Measurements from ENCODE around the gene DMPK. TPM values are rescaled to one million over a fixed set of nuclear protein-coding genes. Genes with fewer than 3 reads are reported as not detected.
"Not testable (repeated sequence)": the region's sequence is repeated elsewhere in the genome, so short reads cannot be mapped to it uniquely, and the experiment has no call there.

Gene DMPK
- polyA plus RNA-seq, 3 donors = 36.1 to 119 (median 40.8) TPM

DNA sequence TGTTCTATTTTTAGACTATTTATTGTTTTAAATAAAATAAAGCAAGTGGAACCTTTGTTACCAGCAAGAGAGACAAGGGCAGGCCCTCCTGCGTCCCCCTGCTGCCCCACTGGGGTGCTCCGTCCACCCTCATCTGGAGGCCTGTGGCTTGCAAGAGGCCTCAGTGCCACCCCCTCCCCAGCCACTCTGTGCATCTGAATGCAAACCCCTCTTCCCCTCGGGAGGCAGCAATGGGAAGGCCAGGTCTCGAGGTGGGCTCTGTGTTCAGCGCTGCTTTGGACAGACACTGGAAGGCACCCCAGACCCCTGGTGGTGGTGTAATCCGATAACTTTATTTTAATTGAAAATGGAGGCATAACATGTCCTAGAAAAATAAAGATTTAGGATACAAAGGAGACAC, 17.8 kb downstream of the DMPK start:
- 61 to 78% (median 66%) methylated on average over 6 of the region's 6 CpGs for WGBS, 3 donors
- no peak overlapping the region for H3K27ac ChIP-seq (ENCODE audit: low read depth, low read length)

GRCh38 chr19:45763691-45764294, 18.5 kb downstream of the DMPK start:
- no peak overlapping the region for H3K27ac ChIP-seq (ENCODE audit: low read depth, low read length)
- 44 to 60% (median 53%) methylated on average over 27 of the region's 27 CpGs for WGBS, 3 donors

DNA sequence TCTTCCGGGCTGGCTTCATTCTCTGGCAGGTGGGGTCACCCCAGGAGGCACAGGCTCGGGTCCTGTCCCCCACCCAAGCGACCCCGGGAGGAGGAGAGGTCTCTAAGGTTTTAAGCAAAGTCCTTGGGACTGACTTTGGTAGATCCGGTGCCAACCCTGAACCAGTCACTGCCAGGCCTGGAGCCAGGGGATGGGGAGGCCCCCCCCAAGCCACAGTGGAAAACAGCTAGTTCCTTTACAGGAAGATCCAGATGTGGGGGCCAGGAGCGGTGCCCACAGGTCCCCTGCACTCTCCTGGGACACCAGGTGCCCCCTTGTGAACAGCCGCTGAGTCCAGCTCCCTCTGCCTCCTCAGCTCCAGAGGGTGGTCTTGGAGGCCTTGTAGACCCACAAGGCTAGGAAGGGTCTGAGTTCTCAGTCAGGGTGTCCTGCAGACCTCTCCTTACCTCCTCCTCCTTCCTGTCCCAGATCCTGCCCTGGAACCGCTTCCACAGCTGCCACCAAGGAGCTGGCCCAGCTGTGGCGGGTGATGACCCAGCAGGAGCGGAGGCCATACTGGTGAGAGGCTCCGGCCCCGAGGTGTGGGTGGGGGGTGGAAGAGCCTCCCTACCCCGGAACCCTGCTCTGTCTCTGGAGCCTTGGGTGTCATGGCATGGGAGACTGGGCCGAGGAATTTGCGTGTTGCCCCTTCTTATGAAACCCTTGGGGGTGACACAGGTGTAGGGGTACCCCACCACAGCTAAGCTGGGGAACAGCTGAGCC, 19.2 kb downstream of the DMPK start:
- H3K27ac ChIP-seq (ENCODE audit: low read depth, low read length) = no peak overlapping the region
- 85 to 91% (median 90%) methylated on average over 14 to 15 of the region's 15 CpGs for WGBS, 3 donors

GRCh38 chr19:45761714-45762113, 20.6 kb downstream of the DMPK start:
- no peak overlapping the region for H3K27ac ChIP-seq (ENCODE audit: low read depth, low read length)
- WGBS, 3 donors = 83 to 94% (median 87%) methylated on average over 16 to 17 of the region's 17 CpGs

- H3K27ac ChIP-seq (ENCODE audit: low read depth, low read length) = no peak overlapping the region
- WGBS, 3 donors = 81 to 92% (median 85%) methylated on average over 9 of the region's 9 CpGs
Measured at GRCh38 chr19:45758921-45759320, 23.4 kb downstream of the DMPK start.

DNA sequence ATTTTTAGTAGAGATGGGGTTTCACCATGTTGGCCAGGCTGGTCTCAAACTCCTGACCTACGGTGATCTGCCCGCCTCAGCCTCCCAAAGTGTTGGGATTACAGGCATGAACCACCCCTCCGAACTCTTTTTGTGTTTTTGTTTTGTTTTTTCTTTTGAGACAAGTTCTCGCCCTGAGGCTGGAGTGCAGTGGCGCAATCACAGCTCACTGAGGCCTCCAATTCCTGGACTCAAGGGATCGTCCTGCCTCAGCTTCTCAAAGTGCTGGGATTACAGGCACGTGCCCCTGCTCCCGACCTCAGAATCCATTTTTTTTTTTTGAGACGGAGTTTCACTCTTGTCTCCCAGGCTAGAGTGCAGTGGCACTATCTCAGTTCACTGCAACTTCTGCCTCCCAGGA, 24.6 kb downstream of the DMPK start:
- 79 to 84% (median 80%) methylated on average over 9 of the region's 9 CpGs for WGBS, 3 donors
- no peak overlapping the region for H3K27ac ChIP-seq (ENCODE audit: low read depth, low read length)

- no peak overlapping the region for H3K27ac ChIP-seq (ENCODE audit: low read depth, low read length)
- 95 to 97% (median 96%) methylated on average over 8 of the region's 8 CpGs for WGBS, 3 donors
Measured at GRCh38 chr19:45754323-45754722, 28.0 kb downstream of the DMPK start.

- WGBS, 3 donors = 70 to 74% (median 73%) methylated on average over 6 of the region's 6 CpGs
- no peak overlapping the region for H3K27ac ChIP-seq (ENCODE audit: low read depth, low read length)
Measured at GRCh38 chr19:45753548-45753947, 28.7 kb downstream of the DMPK start.

- H3K27ac ChIP-seq (ENCODE audit: low read depth, low read length) = no peak overlapping the region
- WGBS, 3 donors = 92 to 96% (median 93%) methylated on average over 12 of the region's 12 CpGs
Measured at GRCh38 chr19:45752639-45753038, 29.7 kb downstream of the DMPK start.

DNA sequence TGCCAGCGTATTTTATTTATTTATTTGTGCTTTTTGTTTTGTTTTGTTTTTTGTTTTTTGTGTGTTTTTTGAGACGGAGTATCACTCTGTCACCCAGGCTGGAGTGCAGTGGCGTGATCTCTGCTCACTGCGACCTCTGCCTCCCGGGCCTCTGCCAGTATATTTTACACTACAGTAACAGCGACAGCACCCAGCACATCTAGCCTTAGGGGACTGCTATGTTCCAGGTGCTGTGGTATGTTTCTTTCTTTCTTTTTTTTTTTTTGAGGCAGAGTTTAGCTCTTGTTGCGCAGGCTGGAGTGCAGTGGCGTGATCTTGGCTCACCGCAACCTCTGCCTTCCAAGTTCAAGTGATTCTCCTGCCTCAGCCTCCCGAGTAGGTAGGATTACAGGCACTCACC, 30.8 kb downstream of the DMPK start:
- WGBS, 3 donors = 89 to 92% (median 92%) methylated on average over 10 of the region's 10 CpGs
- H3K27ac ChIP-seq (ENCODE audit: low read depth, low read length) = not testable (repeated sequence)

- H3K27ac ChIP-seq (ENCODE audit: low read depth, low read length) = no peak overlapping the region
- WGBS, 3 donors = 77 to 83% (median 82%) methylated on average over 5 of the region's 5 CpGs
Measured at GRCh38 chr19:45747513-45747912, 34.8 kb downstream of the DMPK start.

DNA sequence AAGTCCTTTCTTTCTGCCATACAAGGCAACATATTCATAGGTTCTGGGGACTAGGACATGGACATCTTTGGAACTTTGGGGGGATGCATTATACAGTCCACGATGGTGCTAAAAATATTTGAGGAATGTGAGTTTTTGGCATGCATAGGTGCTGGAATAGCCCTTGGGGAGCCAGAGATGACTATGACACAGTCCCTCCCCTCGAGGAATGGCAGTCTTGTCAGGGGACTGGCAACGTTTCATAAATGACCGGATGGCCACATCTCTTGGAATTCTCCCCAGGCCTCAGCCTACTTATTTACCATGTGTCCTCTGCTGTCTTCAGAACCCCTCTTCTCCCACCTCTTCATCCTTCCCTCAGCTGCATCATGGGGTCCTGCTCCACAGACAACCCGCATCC, 35.4 kb downstream of the DMPK start:
- WGBS, 3 donors = 61 to 76% (median 68%) methylated on average over 5 of the region's 5 CpGs
- H3K27ac ChIP-seq (ENCODE audit: low read depth, low read length) = no peak overlapping the region

GRCh38 chr19:45745606-45746005, 36.7 kb downstream of the DMPK start:
- H3K27ac ChIP-seq (ENCODE audit: low read depth, low read length) = no peak overlapping the region
- WGBS, 3 donors = 82 to 93% (median 87%) methylated on average over 6 of the region's 6 CpGs

DNA sequence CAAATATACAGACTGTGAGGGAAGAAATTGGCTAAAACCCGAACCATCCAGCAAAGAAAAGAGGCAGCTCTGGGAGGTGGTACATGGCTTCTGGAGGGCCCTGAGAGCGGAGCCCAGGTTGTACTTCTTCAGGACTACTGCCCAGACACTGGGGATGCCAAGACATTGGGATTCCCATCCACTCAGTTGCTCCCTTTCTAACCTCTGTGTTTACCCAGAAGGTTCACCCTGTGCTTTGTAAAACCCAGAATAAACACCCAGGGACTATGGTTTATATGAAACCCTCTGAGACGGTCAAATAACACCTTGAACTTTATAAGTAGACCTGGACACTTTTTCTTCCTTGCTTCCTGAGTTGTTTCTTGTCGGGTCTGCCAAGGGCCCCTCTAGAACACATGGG, 39.3 kb downstream of the DMPK start:
- no peak overlapping the region for H3K27ac ChIP-seq (ENCODE audit: low read depth, low read length)
- whole genome bisulfite sequencing, 3 donors = 71 to 73% (median 72%) methylated on average over 4 of the region's 4 CpGs

DNA sequence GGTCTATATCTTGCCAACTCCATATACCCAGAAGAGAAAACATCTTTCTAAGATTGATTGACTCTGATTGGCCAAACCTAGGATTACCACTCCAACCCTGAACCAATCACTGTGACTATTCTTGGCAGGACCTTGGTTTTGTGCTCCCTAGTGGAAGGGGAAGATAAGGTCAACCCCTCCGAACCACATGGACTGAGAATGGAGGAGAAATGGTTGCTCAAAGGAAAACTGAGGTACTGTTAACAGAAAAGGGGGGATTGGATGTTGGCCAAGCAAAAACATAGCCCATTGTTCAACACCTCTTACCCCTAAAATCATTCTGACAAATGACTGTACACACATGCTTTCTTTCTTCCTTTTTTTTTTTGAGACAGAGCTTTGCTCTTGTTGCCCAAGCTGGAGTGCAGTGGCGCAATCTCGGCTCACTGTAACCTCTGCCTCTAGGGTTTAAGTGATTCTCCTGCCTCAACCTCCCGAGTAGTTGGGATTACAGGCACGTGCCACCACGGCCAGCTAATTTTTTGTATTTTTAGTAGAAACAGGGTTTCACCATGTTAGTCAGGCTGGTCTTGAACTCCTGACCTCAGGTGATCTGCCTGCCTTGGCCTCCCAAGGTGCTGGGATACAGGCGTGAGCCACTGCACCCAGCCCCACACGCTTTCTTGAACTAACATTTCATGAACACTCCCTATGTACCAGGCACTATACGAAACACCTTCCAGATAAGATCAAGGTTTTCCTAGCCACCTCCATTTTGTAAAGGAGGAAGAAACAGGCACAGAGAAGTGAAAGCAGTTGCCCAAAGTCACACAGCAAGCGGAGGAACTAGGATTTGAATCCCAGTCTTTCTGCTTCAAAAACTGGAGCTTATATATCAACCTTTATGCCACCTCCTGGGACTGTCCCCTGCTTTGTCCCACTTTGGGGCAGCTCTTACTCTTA, 42.5 kb downstream of the DMPK start:
- 72 to 82% (median 73%) methylated on average over 10 of the region's 10 CpGs for WGBS, 3 donors
- no peak overlapping the region for H3K27ac ChIP-seq (ENCODE audit: low read depth, low read length)

DNA sequence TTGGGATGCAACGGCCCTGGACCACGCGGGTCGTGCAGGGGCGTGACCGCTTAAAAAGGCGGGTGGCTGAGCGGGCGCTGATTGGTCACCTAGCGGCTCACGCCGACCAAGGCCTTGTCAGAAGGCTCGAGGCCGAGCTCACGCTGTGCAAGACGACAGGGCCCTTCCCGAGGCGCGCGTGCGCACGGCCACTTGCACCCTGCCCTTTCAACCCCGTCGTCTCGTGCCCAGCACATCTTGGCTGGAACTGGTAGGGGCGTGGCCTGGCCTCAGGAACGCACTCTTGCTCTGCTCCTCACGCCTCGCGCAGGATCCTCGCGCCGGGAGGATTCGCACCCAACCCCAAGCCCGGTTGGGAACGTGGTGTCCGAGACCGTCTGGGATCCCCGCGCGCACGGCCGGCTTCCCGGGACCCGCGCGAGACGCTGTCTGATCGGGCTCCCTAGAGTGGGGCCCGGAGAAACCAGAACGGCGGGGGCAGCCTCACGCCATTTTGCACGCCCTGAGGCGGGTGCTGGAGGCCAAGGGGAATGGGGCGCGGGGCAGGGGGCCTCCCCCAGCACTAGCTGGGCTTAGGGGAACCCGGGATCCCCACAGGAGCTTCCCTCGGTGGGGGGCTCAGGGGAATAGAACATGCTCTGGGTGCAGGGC, 49.0 kb downstream of the DMPK start, which contains the start of gene MEIOSIN:
Gene MEIOSIN, plus strand, starts transcription at position 280 of the 651 bp plus-strand sequence. CDS start 1,938 bp downstream, outside the sequence.
- 91 to 94% (median 94%) methylated on average over 59 of the region's 59 CpGs for WGBS, 3 donors
- no peak within 1 kb of the TSS for H3K27ac ChIP-seq (ENCODE audit: low read depth, low read length)

DNA sequence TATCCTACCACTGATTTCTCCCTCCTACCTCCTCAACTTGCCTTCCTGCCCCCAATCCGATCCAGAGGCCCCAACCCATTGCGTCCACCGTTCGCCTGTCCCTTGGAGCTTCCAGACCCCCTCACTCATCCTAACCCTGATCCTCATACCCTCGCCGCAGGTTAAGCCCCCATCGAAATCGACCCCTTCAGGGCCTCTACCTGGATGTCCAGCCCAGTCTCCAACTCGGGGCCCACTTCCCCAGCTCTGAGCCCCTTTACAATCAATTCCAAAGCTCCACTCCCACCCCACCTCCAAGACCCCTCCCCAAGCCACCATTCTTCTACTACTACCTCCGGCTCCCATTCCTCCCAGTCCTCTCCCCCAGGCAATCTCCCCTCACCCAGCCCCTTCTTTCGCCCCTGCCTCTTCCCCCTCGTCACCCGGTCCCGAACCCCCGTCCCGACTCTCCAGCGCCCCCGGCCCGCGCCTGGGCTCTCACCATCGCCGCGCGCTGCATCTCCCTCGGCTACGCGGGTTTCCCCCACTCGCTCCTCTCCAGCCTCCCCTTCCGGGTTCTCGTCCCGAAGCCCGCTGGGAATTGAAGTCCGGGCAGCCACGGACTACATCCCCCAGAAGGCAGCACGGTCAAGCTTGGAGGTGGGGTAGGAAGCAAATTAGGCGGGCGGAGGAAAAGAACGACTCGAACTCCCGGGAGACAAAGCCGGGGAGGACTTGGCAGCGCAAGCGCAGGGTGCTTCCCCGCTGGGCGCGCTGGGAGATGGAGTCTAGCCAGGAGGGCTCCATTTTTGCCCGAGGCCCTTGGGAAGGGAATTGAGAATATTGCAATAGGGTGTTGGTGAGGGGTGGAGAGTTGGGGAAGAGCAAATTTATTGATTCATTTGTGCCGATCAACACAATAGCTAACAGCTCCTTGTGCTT, 51.7 kb downstream of the DMPK start, which contains the start of gene FBXO46:
Gene FBXO46, minus strand, starts transcription at position 529 of the 921 bp plus-strand sequence. CDS start 17,401 bp downstream, outside the sequence.
- no peak within 1 kb of the TSS for H3K27ac ChIP-seq (ENCODE audit: low read depth, low read length)
- 0 to 1% (median 1%) methylated on average over 48 of the region's 48 CpGs for WGBS, 3 donors
